ENCODE data around the gene JTB. TPM values are rescaled to one million over a fixed set of nuclear protein-coding genes. Genes with fewer than 3 reads are reported as not detected.

Gene JTB
- total and polyA plus RNA-seq, 9 of the 15 experiments (the other 6 are each of a cell fraction or from before 2014, with no cell fraction given) = 24.7 to 308 (median 151) TPM

DNA sequence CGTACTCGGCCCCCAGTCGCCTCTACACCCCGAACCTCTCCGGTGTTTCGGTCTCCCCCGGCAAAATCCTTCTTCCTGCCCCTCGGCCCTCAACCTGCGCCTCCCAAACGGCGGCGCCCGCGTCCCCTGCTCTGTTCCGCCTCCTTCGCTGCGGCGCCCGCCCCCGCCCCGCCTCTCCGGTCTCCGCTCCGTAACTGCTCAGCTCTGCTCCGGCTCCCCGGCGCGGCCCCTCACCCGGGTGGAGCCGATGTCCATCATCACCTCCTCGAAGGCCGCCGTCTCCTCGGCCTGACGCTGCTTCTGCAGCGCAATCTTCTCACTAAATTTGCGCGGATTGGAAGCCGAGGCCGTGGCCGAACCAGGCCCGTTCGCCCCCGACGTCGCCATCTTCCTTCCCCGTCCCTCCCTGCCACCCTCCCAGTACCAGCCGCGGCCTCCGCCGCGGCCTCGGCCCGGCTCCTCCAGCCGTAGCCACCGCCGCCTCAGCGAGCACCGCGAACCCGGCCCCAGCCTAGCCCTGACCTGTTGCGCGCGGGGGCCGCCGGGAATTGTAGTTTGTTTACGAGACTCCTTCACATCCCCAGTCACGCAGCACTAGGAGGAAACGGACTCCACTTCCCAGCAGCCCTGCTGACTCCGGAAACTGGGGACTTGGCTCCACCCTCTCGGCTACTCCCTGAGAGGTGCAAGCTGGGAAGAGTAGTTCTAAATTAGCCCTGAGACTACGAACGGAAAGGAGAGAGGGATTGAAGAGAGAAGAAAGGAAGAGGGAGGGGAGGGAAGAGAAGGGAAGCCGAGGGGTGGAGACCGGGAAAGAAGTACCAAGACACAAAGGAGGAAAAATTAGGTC lies 19.1 kb downstream of the JTB start, which contains the start of gene CRTC2 (continued):
- TF ChIP-seq, protein P1, sequence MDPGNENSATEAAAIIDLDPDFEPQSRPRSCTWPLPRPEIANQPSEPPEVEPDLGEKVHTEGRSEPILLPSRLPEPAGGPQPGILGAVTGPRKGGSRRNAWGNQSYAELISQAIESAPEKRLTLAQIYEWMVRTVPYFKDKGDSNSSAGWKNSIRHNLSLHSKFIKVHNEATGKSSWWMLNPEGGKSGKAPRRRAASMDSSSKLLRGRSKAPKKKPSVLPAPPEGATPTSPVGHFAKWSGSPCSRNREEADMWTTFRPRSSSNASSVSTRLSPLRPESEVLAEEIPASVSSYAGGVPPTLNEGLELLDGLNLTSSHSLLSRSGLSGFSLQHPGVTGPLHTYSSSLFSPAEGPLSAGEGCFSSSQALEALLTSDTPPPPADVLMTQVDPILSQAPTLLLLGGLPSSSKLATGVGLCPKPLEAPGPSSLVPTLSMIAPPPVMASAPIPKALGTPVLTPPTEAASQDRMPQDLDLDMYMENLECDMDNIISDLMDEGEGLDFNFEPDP (CRISPR knock-in tag; IDR thresholded peaks at IDR 0.05) = no peak
- TF ChIP-seq CBX2 (IDR thresholded peaks at IDR 0.05; ENCODE audit: insufficient read depth, low read length, poor library complexity, severe bottlenecking) = no peak
- TF ChIP-seq, protein P2, sequence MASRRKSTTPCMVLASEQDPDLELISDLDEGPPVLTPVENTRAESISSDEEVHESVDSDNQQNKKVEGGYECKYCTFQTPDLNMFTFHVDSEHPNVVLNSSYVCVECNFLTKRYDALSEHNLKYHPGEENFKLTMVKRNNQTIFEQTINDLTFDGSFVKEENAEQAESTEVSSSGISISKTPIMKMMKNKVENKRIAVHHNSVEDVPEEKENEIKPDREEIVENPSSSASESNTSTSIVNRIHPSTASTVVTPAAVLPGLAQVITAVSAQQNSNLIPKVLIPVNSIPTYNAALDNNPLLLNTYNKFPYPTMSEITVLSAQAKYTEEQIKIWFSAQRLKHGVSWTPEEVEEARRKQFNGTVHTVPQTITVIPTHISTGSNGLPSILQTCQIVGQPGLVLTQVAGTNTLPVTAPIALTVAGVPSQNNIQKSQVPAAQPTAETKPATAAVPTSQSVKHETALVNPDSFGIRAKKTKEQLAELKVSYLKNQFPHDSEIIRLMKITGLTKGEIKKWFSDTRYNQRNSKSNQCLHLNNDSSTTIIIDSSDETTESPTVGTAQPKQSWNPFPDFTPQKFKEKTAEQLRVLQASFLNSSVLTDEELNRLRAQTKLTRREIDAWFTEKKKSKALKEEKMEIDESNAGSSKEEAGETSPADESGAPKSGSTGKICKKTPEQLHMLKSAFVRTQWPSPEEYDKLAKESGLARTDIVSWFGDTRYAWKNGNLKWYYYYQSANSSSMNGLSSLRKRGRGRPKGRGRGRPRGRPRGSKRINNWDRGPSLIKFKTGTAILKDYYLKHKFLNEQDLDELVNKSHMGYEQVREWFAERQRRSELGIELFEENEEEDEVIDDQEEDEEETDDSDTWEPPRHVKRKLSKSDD (conservative IDR thresholded peaks at IDR 0.05; ENCODE audit: low read length) = no peak
- TF ChIP-seq RBM39 (optimal IDR thresholded peaks at IDR 0.05; ENCODE audit: low read depth, low read length) = no peak
- TF ChIP-seq KHSRP (IDR thresholded peaks at IDR 0.05) = no peak
- TF ChIP-seq, protein P3, sequence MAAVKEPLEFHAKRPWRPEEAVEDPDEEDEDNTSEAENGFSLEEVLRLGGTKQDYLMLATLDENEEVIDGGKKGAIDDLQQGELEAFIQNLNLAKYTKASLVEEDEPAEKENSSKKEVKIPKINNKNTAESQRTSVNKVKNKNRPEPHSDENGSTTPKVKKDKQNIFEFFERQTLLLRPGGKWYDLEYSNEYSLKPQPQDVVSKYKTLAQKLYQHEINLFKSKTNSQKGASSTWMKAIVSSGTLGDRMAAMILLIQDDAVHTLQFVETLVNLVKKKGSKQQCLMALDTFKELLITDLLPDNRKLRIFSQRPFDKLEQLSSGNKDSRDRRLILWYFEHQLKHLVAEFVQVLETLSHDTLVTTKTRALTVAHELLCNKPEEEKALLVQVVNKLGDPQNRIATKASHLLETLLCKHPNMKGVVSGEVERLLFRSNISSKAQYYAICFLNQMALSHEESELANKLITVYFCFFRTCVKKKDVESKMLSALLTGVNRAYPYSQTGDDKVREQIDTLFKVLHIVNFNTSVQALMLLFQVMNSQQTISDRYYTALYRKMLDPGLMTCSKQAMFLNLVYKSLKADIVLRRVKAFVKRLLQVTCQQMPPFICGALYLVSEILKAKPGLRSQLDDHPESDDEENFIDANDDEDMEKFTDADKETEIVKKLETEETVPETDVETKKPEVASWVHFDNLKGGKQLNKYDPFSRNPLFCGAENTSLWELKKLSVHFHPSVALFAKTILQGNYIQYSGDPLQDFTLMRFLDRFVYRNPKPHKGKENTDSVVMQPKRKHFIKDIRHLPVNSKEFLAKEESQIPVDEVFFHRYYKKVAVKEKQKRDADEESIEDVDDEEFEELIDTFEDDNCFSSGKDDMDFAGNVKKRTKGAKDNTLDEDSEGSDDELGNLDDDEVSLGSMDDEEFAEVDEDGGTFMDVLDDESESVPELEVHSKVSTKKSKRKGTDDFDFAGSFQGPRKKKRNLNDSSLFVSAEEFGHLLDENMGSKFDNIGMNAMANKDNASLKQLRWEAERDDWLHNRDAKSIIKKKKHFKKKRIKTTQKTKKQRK (IDR thresholded peaks at IDR 0.05; ENCODE audit: borderline replicate concordance, low read depth, low read length) = no peak
- no peak for TF ChIP-seq ETS2 (tag; IDR thresholded peaks at IDR 0.05; ENCODE audit: borderline replicate concordance, poor library complexity, severe bottlenecking)
- peak; percentile 49; the same call in 1 of the 2 replicates for TF ChIP-seq POLR2AphosphoS5 (IDR thresholded peaks at IDR 0.05; ENCODE audit: control insufficient read depth, insufficient read depth, low read depth, low read length)
- TF ChIP-seq, protein P4, sequence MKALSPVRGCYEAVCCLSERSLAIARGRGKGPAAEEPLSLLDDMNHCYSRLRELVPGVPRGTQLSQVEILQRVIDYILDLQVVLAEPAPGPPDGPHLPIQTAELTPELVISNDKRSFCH (CRISPR knock-in tag; IDR thresholded peaks at IDR 0.05) = no peak
- TF ChIP-seq, protein P4 (tag; IDR thresholded peaks at IDR 0.05) = peak; percentile 71
- TF ChIP-seq, protein P5, sequence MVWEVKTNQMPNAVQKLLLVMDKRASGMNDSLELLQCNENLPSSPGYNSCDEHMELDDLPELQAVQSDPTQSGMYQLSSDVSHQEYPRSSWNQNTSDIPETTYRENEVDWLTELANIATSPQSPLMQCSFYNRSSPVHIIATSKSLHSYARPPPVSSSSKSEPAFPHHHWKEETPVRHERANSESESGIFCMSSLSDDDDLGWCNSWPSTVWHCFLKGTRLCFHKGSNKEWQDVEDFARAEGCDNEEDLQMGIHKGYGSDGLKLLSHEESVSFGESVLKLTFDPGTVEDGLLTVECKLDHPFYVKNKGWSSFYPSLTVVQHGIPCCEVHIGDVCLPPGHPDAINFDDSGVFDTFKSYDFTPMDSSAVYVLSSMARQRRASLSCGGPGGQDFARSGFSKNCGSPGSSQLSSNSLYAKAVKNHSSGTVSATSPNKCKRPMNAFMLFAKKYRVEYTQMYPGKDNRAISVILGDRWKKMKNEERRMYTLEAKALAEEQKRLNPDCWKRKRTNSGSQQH (CRISPR knock-in tag; IDR thresholded peaks at IDR 0.05) = peak; percentile 72
- TF ChIP-seq RB1 (IDR thresholded peaks at IDR 0.05; ENCODE audit: low read depth) = no peak; the same call in 1 of the 2 replicates
- no peak for TF ChIP-seq SRF (CRISPR knock-in tag; IDR thresholded peaks at IDR 0.05)
- peak; percentile 76; the same call in 1 of the 2 replicates for TF ChIP-seq SREBF1 (IDR thresholded peaks at IDR 0.05; ENCODE audit: borderline replicate concordance, low read depth, low read length)
